H1 (cell line): ENCODE measurements around the gene ANAPC7. TPM values are rescaled to one million over a fixed set of nuclear protein-coding genes. Genes with fewer than 3 reads are reported as not detected.

Source experiments
- CTCF ChIA-PET: fragments of 300-600 bp; sonication (Branson Sonifier 250); formaldehyde crosslinking; loops from one replicate; lab custom pipeline; 2021; ENCODE audit not compliant: partially characterized antibody; lab: Charles Lee
- POLR2A ChIA-PET: fragments of 300-600 bp; sonication (Branson Sonifier 250); formaldehyde crosslinking; loops from one replicate; lab custom pipeline; 2021; ENCODE audit warnings: inconsistent platforms; ENCODE audit not compliant: partially characterized antibody; lab: Charles Lee
- DNase-seq, 2 experiments: peaks; one replicate each; pipeline versions ENCODE4 v3.0.0 to v3.0.0-alpha.2; 2010 to 2022; ENCODE audit warnings: low spot score in 2 of 2, low read depth in 1 of 2, mixed read lengths in 1 of 2
- FAIRE-seq: peaks from 2 replicates; lab custom pipeline; 2011; peaks lifted over from hg19 to GRCh38; lab: Jason Lieb, UNC
- H2AFZ ChIP-seq: 2 replicates; pipeline ENCODE4 v1.8.1; 2012; ENCODE audit warnings: low read length, inconsistent platforms
- H2AK5ac ChIP-seq: 2 replicates; pipeline ENCODE4 v1.6.1; 2013; ENCODE audit warnings: low read depth, low read length
- H2BK120ac ChIP-seq: replicated peaks from 2 replicates; pipeline ENCODE3; 2013; ENCODE audit warnings: low read depth, low read length, inconsistent platforms
- H2BK12ac ChIP-seq: 2 replicates; pipeline ENCODE4 v1.6.1; 2013; ENCODE audit warnings: low read depth, low read length
- H2BK15ac ChIP-seq: 2 replicates; pipeline ENCODE4 v1.6.1; 2013; ENCODE audit warnings: low read length
- H2BK20ac ChIP-seq: 2 replicates; pipeline ENCODE4 v1.6.1; 2013; ENCODE audit warnings: low read length
- H2BK5ac ChIP-seq: 2 replicates; pipeline ENCODE4 v1.6.1; 2013; ENCODE audit warnings: low read depth, low read length
- H3K14ac ChIP-seq: 2 replicates; pipeline ENCODE4 v1.6.1; 2013; ENCODE audit warnings: inconsistent platforms; ENCODE audit not compliant: insufficient read length
- H3K18ac ChIP-seq: 2 replicates; pipeline ENCODE4 v1.6.1; 2013; ENCODE audit warnings: low read length; ENCODE audit errors: extremely low read depth
- H3K23ac ChIP-seq: 2 replicates; pipeline ENCODE4 v1.6.1; 2013; ENCODE audit warnings: inconsistent platforms; ENCODE audit not compliant: insufficient read length
- H3K23me2 ChIP-seq: 2 replicates; pipeline ENCODE4 v1.6.1; 2013; ENCODE audit warnings: low read depth, low read length
- H3K27ac ChIP-seq: 2 replicates; pipeline ENCODE4 v1.6.1; 2011; ENCODE audit warnings: low read depth, low read length, inconsistent platforms
- H3K27me3 ChIP-seq, 4 experiments: replicated peaks in 1 of 4; 1 replicate in 1 of 4; 2 replicates in 3 of 4; pipeline versions ENCODE4 v1.6.1 to v1.8.1; 2011 to 2013; ENCODE audit warnings: low read length in 3 of 4, mild to moderate bottlenecking in 3 of 4, inconsistent platforms in 2 of 4, mixed read lengths in 2 of 4, moderate library complexity in 1 of 4; ENCODE audit not compliant: control insufficient read depth in 3 of 4, insufficient read depth in 3 of 4; ENCODE audit errors: extremely low read depth in 1 of 4
- H3K36me3 ChIP-seq, 4 experiments: 2 replicates each; pipeline versions ENCODE4 v1.6.1 to v1.8.1; 2011 to 2013; ENCODE audit warnings: mild to moderate bottlenecking in 4 of 4, low read length in 3 of 4, moderate library complexity in 2 of 4, control low read depth in 1 of 4, inconsistent platforms in 1 of 4; ENCODE audit not compliant: insufficient read depth in 4 of 4, control insufficient read depth in 2 of 4
- H3K4ac ChIP-seq: replicated peaks from 2 replicates; pipeline ENCODE3; 2013; ENCODE audit warnings: low read length, low read depth, mixed read lengths, inconsistent platforms; ENCODE audit not compliant: insufficient read length
- H3K4me1 ChIP-seq, 4 experiments: replicated peaks in 1 of 4; 1 replicate in 1 of 4; 2 replicates in 3 of 4; pipeline versions ENCODE4 v1.6.1 to v1.8.1; 2011 to 2013; ENCODE audit warnings: low read length in 3 of 4, inconsistent platforms in 2 of 4, mixed read lengths in 1 of 4; ENCODE audit not compliant: insufficient read depth in 4 of 4, control insufficient read depth in 3 of 4
- H3K4me2 ChIP-seq, 2 experiments: 2 replicates each; pipeline versions ENCODE4 v1.6.1 to v1.8.1; 2011 to 2013; ENCODE audit warnings: low read depth in 2 of 2, low read length in 2 of 2, control low read depth in 1 of 2, inconsistent platforms in 1 of 2, mild to moderate bottlenecking in 1 of 2; ENCODE audit not compliant: insufficient read depth in 1 of 2
- H3K4me3 ChIP-seq, 4 experiments: fragments of 200-600, 300-600 bp in 1 of 4; sonication (generic), shearing (Covaris generic), sonication (Bioruptor Twin) in 1 of 4; 2 replicates each; pipeline versions ENCODE4 v1.5.1 to v1.8.1; 2011 to 2016; ENCODE audit warnings: low read length in 4 of 4, low read depth in 3 of 4, control low read depth in 2 of 4, inconsistent platforms in 2 of 4, mild to moderate bottlenecking in 2 of 4, mixed read lengths in 1 of 4, moderate library complexity in 1 of 4; ENCODE audit not compliant: insufficient read depth in 2 of 4; ENCODE audit errors: extremely low read depth in 1 of 4
- H3K56ac ChIP-seq: replicated peaks from 2 replicates; pipeline ENCODE3; 2013; ENCODE audit warnings: low read depth, mild to moderate bottlenecking, mixed read lengths, low read length, inconsistent platforms; ENCODE audit not compliant: insufficient read length
- H3K79me1 ChIP-seq: 2 replicates; pipeline ENCODE4 v1.6.1; 2013; ENCODE audit warnings: low read depth, low read length, control low read depth
- H3K79me2 ChIP-seq, 2 experiments: 2 replicates each; pipeline versions ENCODE4 v1.6.1 to v1.8.1; 2012 to 2013; ENCODE audit warnings: low read length in 2 of 2, mild to moderate bottlenecking in 2 of 2, inconsistent platforms in 1 of 2; ENCODE audit not compliant: insufficient read depth in 2 of 2, control insufficient read depth in 1 of 2
- H3K9ac ChIP-seq, 4 experiments: replicated peaks in 1 of 4; 1 replicate in 1 of 4; 2 replicates in 3 of 4; pipeline versions ENCODE4 v1.6.1 to v1.8.1; 2011 to 2013; ENCODE audit warnings: low read depth in 3 of 4, low read length in 3 of 4, control low read depth in 2 of 4, mild to moderate bottlenecking in 2 of 4, moderate library complexity in 2 of 4, inconsistent platforms in 1 of 4; ENCODE audit errors: extremely low read depth in 1 of 4
- H3K9me3 ChIP-seq, 2 experiments: 2 replicates each; pipeline versions ENCODE4 v1.6.1 to v1.8.1; 2012 to 2013; ENCODE audit warnings: mild to moderate bottlenecking in 2 of 2, moderate library complexity in 2 of 2, control low read depth in 1 of 2, inconsistent platforms in 1 of 2, low read depth in 1 of 2, low read length in 1 of 2, mixed read lengths in 1 of 2; ENCODE audit not compliant: insufficient read depth in 2 of 2
- H4K20me1 ChIP-seq, 2 experiments: replicated peaks in 1 of 2; 2 replicates each; pipeline versions ENCODE3 to v1.8.1; 2011 to 2013; ENCODE audit warnings: inconsistent platforms in 2 of 2, low read length in 2 of 2, mild to moderate bottlenecking in 1 of 2; ENCODE audit not compliant: insufficient read depth in 2 of 2, control insufficient read depth in 1 of 2
- H4K5ac ChIP-seq: 2 replicates; pipeline ENCODE4 v1.6.1; 2013; ENCODE audit warnings: low read length, low read depth, mixed read lengths, inconsistent platforms; ENCODE audit not compliant: insufficient read length
- H4K8ac ChIP-seq: 2 replicates; pipeline ENCODE4 v1.8.0; 2013; ENCODE audit warnings: mild to moderate bottlenecking, moderate library complexity, low read length, inconsistent platforms; ENCODE audit not compliant: insufficient read depth; ENCODE audit errors: extremely low read depth
- H4K91ac ChIP-seq: replicated peaks from 2 replicates; pipeline ENCODE3; 2013; ENCODE audit warnings: low read length, mixed read lengths, inconsistent platforms; ENCODE audit not compliant: insufficient read length
- CBX5 ChIP-seq: fragments of 300-800, 300-1000 bp; sonication (generic); IDR thresholded peaks from 2 replicates; pipeline ENCODE4 v1.7.1; 2016; ENCODE audit warnings: antibody characterized with exemption, low read length, low read depth
- CEBPB ChIP-seq: IDR thresholded peaks from 2 replicates; pipeline ENCODE4 v1.6.1; 2012; ENCODE audit warnings: low read depth, low read length
- JUN ChIP-seq: IDR thresholded peaks from 2 replicates; pipeline ENCODE4 v1.6.1; 2011; ENCODE audit warnings: low read depth, mild to moderate bottlenecking, improper control_type of control experiment, low read length
- JUND ChIP-seq: IDR thresholded peaks from 2 replicates; pipeline ENCODE4 v1.6.1; 2011; ENCODE audit warnings: mild to moderate bottlenecking, improper control_type of control experiment, low read length
- POLR2AphosphoS5 ChIP-seq: IDR thresholded peaks from 2 replicates; pipeline ENCODE4 v1.6.1; 2011; ENCODE audit warnings: low read depth, low read length
- TAF1 ChIP-seq: IDR thresholded peaks from 2 replicates; pipeline ENCODE4 v1.6.1; 2011; ENCODE audit warnings: mild to moderate bottlenecking, low read depth, low read length
- ZNF274 ChIP-seq: IDR thresholded peaks from 2 replicates; pipeline ENCODE4 v1.7.0; 2012; ENCODE audit warnings: low read length, borderline replicate concordance; ENCODE audit errors: extremely low read depth
- WGBS, 2 experiments: shearing (Covaris generic) in 1 of 2; methylation state at CpG; one replicate each; pipeline versions ENCODE4 v1.1.6 to v1.1.7; 2013 to 2015; ENCODE audit warnings: low lambda C conversion rate in 2 of 2, mixed read lengths in 2 of 2, inconsistent platforms in 1 of 2, low coverage in 1 of 2, missing lambda C conversion rate in 1 of 2; ENCODE audit not compliant: insufficient replicate concordance in 2 of 2, insufficient coverage in 1 of 2, insufficient read length in 1 of 2; ENCODE audit errors: extremely low coverage in 1 of 2, missing lambda C conversion rate in 1 of 2; 5-methylcytosine and 5-hydroxymethylcytosine counted together
- polyA plus RNA-seq, 7 experiments: library from polyadenylated mRNA; depleted of rRNA in 3 of 7; stranded (reverse) in 5 of 7; unstranded in 2 of 7; fragments of >200 nt in 5 of 7; fragments of 200-250 nt in 2 of 7; gene quantifications; 1 replicate in 5 of 7; 2 replicates in 1 of 7; 4 replicates in 1 of 7; pipeline versions ENCODE4 v1.2.1 to v1.2.3, GENCODE V29; 2011 to 2013; ENCODE audit warnings: missing spikeins in 2 of 7, mixed read lengths in 2 of 7
- total RNA-seq: library from RNA; stranded (reverse); fragmentation: NEBNext Ultra II Directional; extraction: Animal tissue kit (Norgen Biotek cat#: 25700); gene quantifications from 2 replicates; pipeline ENCODE4 v1.2.1, GENCODE V29; 2021
- TF ChIP-seq, protein P1 (sequence below): IDR thresholded peaks from 2 replicates; pipeline ENCODE4 v1.6.1; 2011; ENCODE audit warnings: low read depth, mild to moderate bottlenecking, low read length; ENCODE audit not compliant: insufficient read depth

ANAPC7 gene
- total and polyA plus RNA-seq, 2 of the 8 experiments (the other 6 are each of a cell fraction or from before 2014, with no cell fraction given), result 72.8 to 105 TPM

GRCh38 chr12:110444455-110444854 is 40.9 kb upstream of the ANAPC7 start:
- CTCF ChIA-PET, result interaction anchor here (1.0 kb wide), 1 partner anchor 28 kb away, joined by 3 read pairs; no protein-coding TSS in a partner anchor
- H4K20me1 ChIP-seq, result no peaks in the 10 kb centered on the region
- TF ChIP-seq TAF1 (no peak), CBX5 (no peak), ZNF274 (no peak), JUN (no peak), CEBPB (no peak), JUND (no peak), POLR2AphosphoS5 (no peak)
- TF ChIP-seq, protein P1, sequence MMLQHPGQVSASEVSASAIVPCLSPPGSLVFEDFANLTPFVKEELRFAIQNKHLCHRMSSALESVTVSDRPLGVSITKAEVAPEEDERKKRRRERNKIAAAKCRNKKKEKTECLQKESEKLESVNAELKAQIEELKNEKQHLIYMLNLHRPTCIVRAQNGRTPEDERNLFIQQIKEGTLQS, result no peak

More at GRCh38 chr12:110444455-110444854, 40.9 kb upstream of the ANAPC7 start:
- H3K79me2 ChIP-seq, result peaks cover 0 to 20% of the 10 kb centered on the region in 2 experiments; a peak in 2 of 4 replicates
- WGBS, 2 experiments, result 95% methylated on average over 3 of the region's 3 CpGs; no CpG with 5 or more reads in 1 of the 2 experiments
- no peak overlapping the region for H3K18ac ChIP-seq
- H4K5ac ChIP-seq, result no peak overlapping the region
- H3K27me3 ChIP-seq, result no peaks in the 10 kb centered on the region
- no peak overlapping the region for H2BK120ac ChIP-seq
- no peak overlapping the region for H2BK20ac ChIP-seq
- H3K23ac ChIP-seq, result no peak overlapping the region
- H2AK5ac ChIP-seq, result no peak overlapping the region
- H2BK5ac ChIP-seq, result no peak overlapping the region
- DNase-seq, result no peak
- POLR2A ChIA-PET, result interaction anchor here (1.5 kb wide), 1 partner anchor 13 kb away, joined by 4 read pairs; no protein-coding TSS in a partner anchor
- peaks cover 5 to 30% (median 19%) of the 10 kb centered on the region in 4 experiments for H3K36me3 ChIP-seq
- no peak overlapping the region for H3K4ac ChIP-seq
- H3K14ac ChIP-seq, result no peak overlapping the region
- H3K4me1 ChIP-seq, result peaks cover 0 to 3% (median 0%) of the 10 kb centered on the region in 4 experiments; a peak in 1 of 7 replicates
- H4K8ac ChIP-seq, result no peak overlapping the region
- no peaks in the 10 kb centered on the region for H3K9me3 ChIP-seq
- peaks cover 3% of the 10 kb centered on the region for H3K79me1 ChIP-seq
- no peaks in the 10 kb centered on the region for H3K23me2 ChIP-seq
- no peak overlapping the region for H2BK12ac ChIP-seq
- H3K4me2 ChIP-seq, result no peak overlapping the region
- no peak overlapping the region for H3K27ac ChIP-seq
- no peak overlapping the region for H3K4me3 ChIP-seq
- no peak overlapping the region for H2AFZ ChIP-seq
- H2BK15ac ChIP-seq, result no peak overlapping the region
- no peak for FAIRE-seq
- H3K56ac ChIP-seq, result no peak overlapping the region
- no peak overlapping the region for H3K9ac ChIP-seq
- H4K91ac ChIP-seq, result no peak overlapping the region
